Endothelial cell (in vitro differentiated cells): ENCODE data around the gene SLC6A9. TPM values are rescaled to one million over a fixed set of nuclear protein-coding genes. Genes with fewer than 3 reads are reported as not detected.

Source experiments
- DNase-seq: peaks from one replicate; pipeline ENCODE4 v3.0.0; 2021; ENCODE audit warnings: low spot score
- H3K27ac Mint-ChIP-seq: one replicate; pipeline ENCODE4 v1.8.0; 2021; ENCODE audit warnings: mixed read lengths, inconsistent platforms; ENCODE audit not compliant: unreplicated experiment
- H3K27me3 Mint-ChIP-seq: one replicate; pipeline ENCODE4 v1.8.0; 2021; ENCODE audit warnings: mild to moderate bottlenecking, moderate library complexity, mixed read lengths, inconsistent platforms; ENCODE audit not compliant: unreplicated experiment
- H3K36me3 Mint-ChIP-seq: one replicate; pipeline ENCODE4 v1.8.0; 2021; ENCODE audit warnings: mild to moderate bottlenecking, low read depth, mixed read lengths, inconsistent platforms; ENCODE audit not compliant: unreplicated experiment
- H3K4me1 Mint-ChIP-seq: one replicate; pipeline ENCODE4 v1.8.0; 2021; ENCODE audit warnings: mild to moderate bottlenecking, mixed read lengths, inconsistent platforms; ENCODE audit not compliant: unreplicated experiment
- H3K4me3 Mint-ChIP-seq: one replicate; pipeline ENCODE4 v1.8.0; 2021; ENCODE audit warnings: mild to moderate bottlenecking, mixed read lengths, inconsistent platforms; ENCODE audit not compliant: unreplicated experiment
- H3K9me3 Mint-ChIP-seq: one replicate; pipeline ENCODE4 v1.8.0; 2021; ENCODE audit warnings: mixed read lengths, inconsistent platforms; ENCODE audit not compliant: unreplicated experiment
- CTCF ChIP-seq: fragments of 200-600 bp; sonication (generic); IDR thresholded peaks from one replicate; pipeline ENCODE4 v1.5.0; 2021; ENCODE audit warnings: antibody characterized with exemption; ENCODE audit not compliant: unreplicated experiment
- total RNA-seq: library from RNA; stranded (reverse); fragmentation: NEBNext Ultra II Directional; extraction: Animal tissue kit (Norgen Biotek cat#: 25700); gene quantifications from one replicate; pipeline ENCODE4 v1.2.1, GENCODE V29; 2021; ENCODE audit not compliant: unreplicated experiment

Gene SLC6A9
- total RNA-seq, 1 donor from 2014 or later = 2.8 TPM

- peak within 1 kb of the TSS; percentile 19 for H3K27ac Mint-ChIP-seq
- H3K4me3 Mint-ChIP-seq = peak within 1 kb of the TSS; percentile 96
- H3K4me1 Mint-ChIP-seq = peaks cover 19% of the 10 kb centered on the region
- peak; percentile 21 for TF ChIP-seq CTCF
- H3K9me3 Mint-ChIP-seq = no peaks in the 10 kb centered on the region
- peaks cover 9% of the 10 kb centered on the region for H3K27me3 Mint-ChIP-seq
- DNase-seq = peak; percentile 95
- peaks cover 16% of the 10 kb centered on the region for H3K36me3 Mint-ChIP-seq
Measured at GRCh38 chr1:43969746-43970466, 61.4 kb downstream of the SLC6A9 start, which contains the start of gene DPH2. DPH2 (plus strand) TSS chr1:43970010; CDS start chr1:43970176, 166 bp downstream.

- H3K4me3 Mint-ChIP-seq = peak overlapping the region; percentile 96
- no peak for DNase-seq
- peaks cover 19% of the 10 kb centered on the region for H3K4me1 Mint-ChIP-seq
- peaks cover 16% of the 10 kb centered on the region for H3K36me3 Mint-ChIP-seq
- peaks cover 9% of the 10 kb centered on the region for H3K27me3 Mint-ChIP-seq
- peak overlapping the region; percentile 19 for H3K27ac Mint-ChIP-seq
- no peak for TF ChIP-seq CTCF
- no peaks in the 10 kb centered on the region for H3K9me3 Mint-ChIP-seq
Measured at GRCh38 chr1:43969416-43969745, 61.9 kb downstream of the SLC6A9 start.

GRCh38 chr1:43968348-43968948 is 62.8 kb downstream of the SLC6A9 start:
- Mint-ChIP-seq H3K4me1 (peaks cover 10% of the 10 kb centered on the region), H3K36me3 (peaks cover 11% of the 10 kb centered on the region), H3K4me3 (peak overlapping the region; percentile 79), H3K27me3 (peaks cover 5% of the 10 kb centered on the region), H3K27ac (no peak overlapping the region), H3K9me3 (no peaks in the 10 kb centered on the region)
- TF ChIP-seq CTCF = no peak
- DNase-seq = peak; percentile 65

- peaks cover 7% of the 10 kb centered on the region for H3K27me3 Mint-ChIP-seq
- H3K4me3 Mint-ChIP-seq = no peak overlapping the region
- no peak for TF ChIP-seq CTCF
- peaks cover 24% of the 10 kb centered on the region for H3K36me3 Mint-ChIP-seq
- H3K4me1 Mint-ChIP-seq = peaks cover 5% of the 10 kb centered on the region
- no peak for DNase-seq
- H3K9me3 Mint-ChIP-seq = no peaks in the 10 kb centered on the region
- H3K27ac Mint-ChIP-seq = no peak overlapping the region
Measured at GRCh38 chr1:43965316-43965715, 65.9 kb downstream of the SLC6A9 start.

GRCh38 chr1:43963890-43964289 is 67.4 kb downstream of the SLC6A9 start:
- no peak for TF ChIP-seq CTCF
- H3K4me1 Mint-ChIP-seq = no peaks in the 10 kb centered on the region
- no peak overlapping the region for H3K27ac Mint-ChIP-seq
- peaks cover 31% of the 10 kb centered on the region for H3K36me3 Mint-ChIP-seq
- H3K9me3 Mint-ChIP-seq = no peaks in the 10 kb centered on the region
- H3K27me3 Mint-ChIP-seq = peaks cover 7% of the 10 kb centered on the region
- H3K4me3 Mint-ChIP-seq = no peak overlapping the region
- DNase-seq = no peak
